PFSK-1 (cell line): ENCODE measurements around the gene ST8SIA6.

Experiments
- POLR2AphosphoS5 ChIP-seq: IDR thresholded peaks from 2 replicates; pipeline ENCODE4 v1.6.1; 2012; ENCODE audit warnings: low read depth, mild to moderate bottlenecking, control low read depth, low read length, moderate library complexity
- TAF1 ChIP-seq: IDR thresholded peaks from 2 replicates; pipeline ENCODE4 v1.6.1; 2012; ENCODE audit warnings: low read length, control low read depth, borderline replicate concordance; ENCODE audit not compliant: insufficient read depth

DNA sequence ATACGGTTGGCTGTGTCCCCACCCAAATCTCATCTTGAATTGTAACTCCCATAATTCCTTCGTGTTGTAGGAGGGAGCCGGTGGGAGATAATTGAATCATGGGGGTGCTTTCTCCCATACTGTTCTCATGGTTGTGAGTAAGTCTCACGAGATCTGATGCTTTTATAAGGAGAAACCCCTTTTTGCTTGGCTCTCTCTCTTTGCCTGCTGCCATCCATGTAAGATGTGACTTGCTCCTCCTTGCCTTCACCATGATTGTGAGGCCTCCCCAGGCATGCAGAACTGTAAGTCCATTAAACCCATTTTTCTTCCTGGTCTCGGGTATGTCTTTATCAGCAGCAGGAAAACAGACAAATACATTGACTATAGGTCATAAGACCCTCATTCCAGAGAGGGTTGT is 15.9 kb upstream of the ST8SIA6 start:
- TF ChIP-seq TAF1 = no peak
- no peak for TF ChIP-seq POLR2AphosphoS5
